Transverse colon (tissue), 4 donors: ENCODE data around the gene CD226. TPM values are rescaled to one million over a fixed set of nuclear protein-coding genes. Genes with fewer than 3 reads are reported as not detected.

Source experiments
- DNase-seq: peaks from one replicate; pipeline ENCODE4 v3.0.0-alpha.2; 2019
- H3K27ac ChIP-seq, 4 donors: fragments of 200-600 bp; sonication (generic); 2 replicates each; pipeline ENCODE4 v1.5.1; 2016 to 2018; ENCODE audit warnings: inconsistent platforms in 4 of 4
- H3K27me3 ChIP-seq: fragments of 200-600 bp; sonication (generic); 2 replicates; pipeline ENCODE4 v1.5.1; 2017; ENCODE audit warnings: inconsistent platforms
- H3K36me3 ChIP-seq, 4 donors: fragments of 200-600 bp; sonication (generic); 2 replicates each; pipeline ENCODE4 v1.5.1; 2017 to 2019; ENCODE audit warnings: inconsistent platforms in 4 of 4
- H3K4me1 ChIP-seq, 4 donors: fragments of 200-600 bp; sonication (generic); 2 replicates each; pipeline ENCODE4 v1.5.1; 2017 to 2020; ENCODE audit warnings: inconsistent platforms in 4 of 4
- H3K4me3 ChIP-seq, 4 donors: fragments of 200-600 bp; sonication (generic); 1 replicate in 1 of 4; 2 replicates in 3 of 4; pipeline versions ENCODE4 v1.5.1 to v1.6.1; 2017 to 2019; ENCODE audit warnings: inconsistent platforms in 4 of 4
- H3K9me3 ChIP-seq, 2 donors: fragments of 200-600 bp; sonication (generic); 2 replicates each; pipeline ENCODE4 v1.5.1; 2017 to 2019; ENCODE audit warnings: inconsistent platforms in 2 of 2
- CTCF ChIP-seq, 5 experiments: fragments of 200-600 bp in 3 of 5; fragments of 450-650 bp in 2 of 5; sonication (generic) in 3 of 5; IDR thresholded peaks; 1 replicate in 2 of 5; 2 replicates in 3 of 5; pipeline ENCODE4 v1.5.1; 2016 to 2017; ENCODE audit warnings: antibody characterized with exemption in 5 of 5, inconsistent platforms in 3 of 5, mild to moderate bottlenecking in 2 of 5, moderate library complexity in 1 of 5
- EP300 ChIP-seq: sonication (generic); formaldehyde crosslinking; IDR thresholded peaks from one replicate; pipeline ENCODE4 v1.6.1; 2017; ENCODE audit warnings: antibody characterized with exemption, low read depth
- POLR2A ChIP-seq: fragments of 450-650 bp; IDR thresholded peaks from one replicate; pipeline ENCODE4 v1.6.1; 2016; ENCODE audit warnings: antibody characterized with exemption, mild to moderate bottlenecking, moderate library complexity
- POLR2AphosphoS5 ChIP-seq, 3 donors: sonication (generic); formaldehyde crosslinking; IDR thresholded peaks; one replicate each; pipeline ENCODE4 v1.6.1; 2016; ENCODE audit warnings: antibody characterized with exemption in 3 of 3
- WGBS, 2 donors: methylation state at CpG; one replicate each; pipeline ENCODE4 v1.1.5; 2018; ENCODE audit warnings: low coverage in 1 of 2; 5-methylcytosine and 5-hydroxymethylcytosine counted together
- in situ Hi-C, 4 donors: fragments of 200-750 bp; cut with MboI; loops; one replicate each; pipeline versions ENCODE4 v1.15.0 to v1.15.1; 2017; ENCODE audit warnings: low sequenced_read_pairs in 3 of 4, low pct_ligation_motif_present in 1 of 4, low pct_unique_long_range_greater_than_20kb in 1 of 4
- intact Hi-C: fragments of 100-400 bp; cut with DNase I; formaldehyde crosslinking; loops from one replicate; pipeline ENCODE4 v1.15.1; 2023; ENCODE audit warnings: low total_unique reads
- total RNA-seq, 4 donors: library from RNA; depleted of rRNA; stranded (reverse); fragments of >200 nt; gene quantifications; one replicate each; pipeline ENCODE4 v1.1.0, GENCODE V29; 2016

Gene CD226
- total RNA-seq, 4 donors from 2014 or later = 0.96 to 16.8 (median 4.0) TPM

- no peak overlapping the region for H3K27ac ChIP-seq
- intact Hi-C loops = no loop called here
- DNase-seq = no peak
- in situ Hi-C loops = no loop called here
- no peaks in the 10 kb centered on the region for H3K36me3 ChIP-seq
- no peaks in the 10 kb centered on the region for H3K4me1 ChIP-seq
- no peak for TF ChIP-seq CTCF (IDR thresholded peaks at IDR 0.05)
- TF ChIP-seq POLR2A = no peak
- no peak for TF ChIP-seq EP300
- no peak for TF ChIP-seq POLR2AphosphoS5 (IDR thresholded peaks at IDR 0.05)
- H3K9me3 ChIP-seq = no peaks in the 10 kb centered on the region
- no peaks in the 10 kb centered on the region for H3K27me3 ChIP-seq
- no peak overlapping the region for H3K4me3 ChIP-seq
- WGBS, 2 donors = 79 to 85% methylated on average over 4 of the region's 4 CpGs
Measured at GRCh38 chr18:69814861-69815385, 132.8 kb downstream of the CD226 start.

DNA sequence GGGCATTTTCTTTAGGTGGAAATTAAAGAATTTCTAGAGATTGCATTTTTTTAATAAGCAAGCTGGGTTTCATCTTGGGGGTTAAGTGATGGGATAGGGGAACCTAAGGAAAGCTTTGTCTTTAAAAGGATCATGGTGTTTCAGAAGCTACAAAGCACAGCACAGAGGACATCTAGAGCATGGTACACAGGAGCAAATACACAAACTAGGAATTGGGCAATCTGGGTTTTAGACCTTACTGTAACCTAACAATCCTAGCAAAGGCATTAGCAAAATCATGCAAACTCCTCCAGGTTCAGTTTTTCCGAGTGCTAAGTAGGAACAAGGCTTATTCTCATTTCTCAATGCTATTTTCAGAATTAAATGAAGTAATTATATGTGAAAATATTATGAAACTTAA lies 134.1 kb downstream of the CD226 start:
- DNase-seq = no peak
- H3K4me3 ChIP-seq = no peak overlapping the region
- H3K27me3 ChIP-seq = no peaks in the 10 kb centered on the region
- H3K9me3 ChIP-seq = no peaks in the 10 kb centered on the region
- in situ Hi-C loops = no loop called here
- H3K4me1 ChIP-seq = no peaks in the 10 kb centered on the region
- H3K36me3 ChIP-seq = no peaks in the 10 kb centered on the region
- intact Hi-C loops = no loop called here
- TF ChIP-seq EP300 (no peak), POLR2AphosphoS5 (IDR thresholded peaks at IDR 0.05) (no peak), POLR2A (no peak), CTCF (IDR thresholded peaks at IDR 0.05) (no peak)
- 20 to 87% methylated on average over 1 of the region's 1 CpG for WGBS, 2 donors
- no peak overlapping the region for H3K27ac ChIP-seq

- DNase-seq = no peak
- intact Hi-C loops = no loop called here
- TF ChIP-seq POLR2A (no peak), POLR2AphosphoS5 (IDR thresholded peaks at IDR 0.05) (no peak), CTCF (IDR thresholded peaks at IDR 0.05) (no peak)
- Histone ChIP-seq H3K36me3 (no peaks in the 10 kb centered on the region), H3K9me3 (no peaks in the 10 kb centered on the region), H3K4me1 (no peaks in the 10 kb centered on the region), H3K27me3 (no peaks in the 10 kb centered on the region), H3K4me3 (no peak overlapping the region), H3K27ac (no peak overlapping the region)
- 73 to 76% methylated on average over 2 of the region's 2 CpGs for WGBS, 2 donors
- in situ Hi-C loops = no loop called here
Measured at GRCh38 chr18:69808399-69808798, 139.3 kb downstream of the CD226 start.

DNA sequence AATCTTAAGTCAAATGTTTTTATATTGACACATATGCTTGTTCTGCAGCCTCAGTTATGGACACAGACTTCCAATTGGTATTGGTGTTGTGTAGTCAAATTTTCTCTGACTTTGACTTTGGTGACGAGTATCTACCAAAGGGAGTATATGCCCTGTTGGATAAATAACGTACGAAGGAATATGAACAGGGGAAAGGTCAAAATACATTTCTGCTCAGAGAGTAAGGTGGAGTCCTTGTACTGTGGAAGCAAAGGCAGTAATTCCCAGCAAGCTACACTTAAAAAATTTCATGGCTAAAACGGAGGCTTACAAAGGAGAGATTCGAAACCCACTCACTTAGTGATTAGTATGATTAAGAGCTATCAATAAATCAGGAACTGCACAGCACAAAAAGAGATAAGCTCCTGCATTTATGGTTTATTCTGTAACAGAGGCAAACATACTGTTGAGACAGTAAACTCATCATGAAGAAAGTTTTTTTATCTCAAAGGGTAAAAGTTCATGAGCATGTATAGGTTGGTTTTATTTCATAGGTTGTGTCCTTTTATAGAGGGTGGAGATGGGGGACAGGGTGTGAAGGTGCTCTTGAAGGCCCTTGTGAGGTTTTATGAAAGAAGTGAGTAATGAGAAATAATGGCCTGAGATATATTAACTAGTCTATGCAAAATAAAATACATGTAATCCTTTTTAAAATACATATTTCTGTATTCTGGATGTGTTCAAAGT lies 142.7 kb downstream of the CD226 start:
- Histone ChIP-seq H3K4me3 (no peak overlapping the region), H3K4me1 (no peaks in the 10 kb centered on the region), H3K27ac (no peak overlapping the region), H3K36me3 (no peaks in the 10 kb centered on the region), H3K27me3 (no peaks in the 10 kb centered on the region), H3K9me3 (no peaks in the 10 kb centered on the region)
- intact Hi-C loops (no loop called here), in situ Hi-C loops (no loop called here)
- TF ChIP-seq CTCF (IDR thresholded peaks at IDR 0.05) = no peak
- TF ChIP-seq EP300 = no peak
- no peak for TF ChIP-seq POLR2AphosphoS5 (IDR thresholded peaks at IDR 0.05)
- TF ChIP-seq POLR2A = no peak
- DNase-seq = no peak
- 58 to 67% methylated on average over 5 of the region's 5 CpGs for WGBS, 2 donors
